Measurements from ENCODE around the gene DPYSL4. TPM values are rescaled to one million over a fixed set of nuclear protein-coding genes. Genes with fewer than 3 reads are reported as not detected.

DPYSL4 gene
- total RNA-seq, 1 donor from 2014 or later: 17.7 TPM

GRCh38 chr10:132151286-132151950 lies 35.3 kb upstream of the DPYSL4 start:
- H3K36me3 Mint-ChIP-seq: no peaks in the 10 kb centered on the region
- no peak overlapping the region for H3K4me3 Mint-ChIP-seq
- no peak overlapping the region for H3K27ac ChIP-seq
- no peak overlapping the region for H3K9ac ChIP-seq
- H3K4me1 ChIP-seq: no peaks in the 10 kb centered on the region
- no peaks in the 10 kb centered on the region for H3K79me2 ChIP-seq (ENCODE audit: low read depth)
- no peaks in the 10 kb centered on the region for H3F3A ChIP-seq (ENCODE audit: low read depth)
- no peak overlapping the region for H3K27ac Mint-ChIP-seq
- peaks cover 2% of the 10 kb centered on the region for H3K27me3 Mint-ChIP-seq (ENCODE audit: insufficient read depth, low read depth)
- TF ChIP-seq EZH2phosphoT487 (IDR thresholded peaks at IDR 0.05) (no peak), EZH2 (IDR thresholded peaks at IDR 0.05) (no peak), CTCF (IDR thresholded peaks at IDR 0.05) (no peak)
- H3K4me3 ChIP-seq: no peak overlapping the region
- H3K4me2 ChIP-seq: no peak overlapping the region
- no peaks in the 10 kb centered on the region for H3K9me3 Mint-ChIP-seq
- H3K36me3 ChIP-seq: no peaks in the 10 kb centered on the region
- no peaks in the 10 kb centered on the region for H4K20me1 ChIP-seq (ENCODE audit: low read depth)
- H3K9me3 ChIP-seq (ENCODE audit: low read depth): no peaks in the 10 kb centered on the region
- DNase-seq (ENCODE audit: low spot score): no peak
- peaks cover 5% of the 10 kb centered on the region for H3K4me1 Mint-ChIP-seq
- no peak overlapping the region for H2AFZ ChIP-seq (replicated peaks)
- H3K27me3 ChIP-seq: no peaks in the 10 kb centered on the region

- H3K36me3 Mint-ChIP-seq: no peaks in the 10 kb centered on the region
- Histone ChIP-seq H3K9me3 (ENCODE audit: low read depth) (no peaks in the 10 kb centered on the region), H3K27me3 (no peaks in the 10 kb centered on the region), H3K4me1 (no peaks in the 10 kb centered on the region), H3K4me3 (no peak overlapping the region), H3K27ac (no peak overlapping the region), H3K9ac (no peak overlapping the region), H3F3A (ENCODE audit: low read depth) (no peaks in the 10 kb centered on the region), H4K20me1 (ENCODE audit: low read depth) (no peaks in the 10 kb centered on the region), H3K79me2 (ENCODE audit: low read depth) (no peaks in the 10 kb centered on the region), H2AFZ (replicated peaks) (no peak overlapping the region), H3K36me3 (no peaks in the 10 kb centered on the region), H3K4me2 (no peak overlapping the region)
- no peak for DNase-seq (ENCODE audit: low spot score)
- H3K27me3 Mint-ChIP-seq (ENCODE audit: insufficient read depth, low read depth): peaks cover 2% of the 10 kb centered on the region
- H3K27ac Mint-ChIP-seq: no peak overlapping the region
- no peak for TF ChIP-seq EZH2 (IDR thresholded peaks at IDR 0.05)
- TF ChIP-seq EZH2phosphoT487 (IDR thresholded peaks at IDR 0.05): no peak
- no peak for TF ChIP-seq CTCF (IDR thresholded peaks at IDR 0.05)
- no peaks in the 10 kb centered on the region for H3K9me3 Mint-ChIP-seq
- H3K4me1 Mint-ChIP-seq: peaks cover 5% of the 10 kb centered on the region
- H3K4me3 Mint-ChIP-seq: no peak overlapping the region
Observed at GRCh38 chr10:132151951-132152505, 34.7 kb upstream of the DPYSL4 start.

- Mint-ChIP-seq H3K27ac (no peak overlapping the region), H3K4me3 (no peak overlapping the region), H3K9me3 (no peaks in the 10 kb centered on the region), H3K4me1 (peaks cover 1% of the 10 kb centered on the region), H3K27me3 (ENCODE audit: insufficient read depth, low read depth) (peaks cover 2% of the 10 kb centered on the region), H3K36me3 (no peaks in the 10 kb centered on the region)
- H3K27me3 ChIP-seq: no peaks in the 10 kb centered on the region
- no peak overlapping the region for H3K27ac ChIP-seq
- H3K4me1 ChIP-seq: no peaks in the 10 kb centered on the region
- H2AFZ ChIP-seq (replicated peaks): no peak overlapping the region
- H3K79me2 ChIP-seq (ENCODE audit: low read depth): no peaks in the 10 kb centered on the region
- no peaks in the 10 kb centered on the region for H3F3A ChIP-seq (ENCODE audit: low read depth)
- no peak overlapping the region for H3K9ac ChIP-seq
- no peaks in the 10 kb centered on the region for H3K36me3 ChIP-seq
- no peak overlapping the region for H3K4me3 ChIP-seq
- TF ChIP-seq EZH2phosphoT487 (IDR thresholded peaks at IDR 0.05) (no peak), EZH2 (IDR thresholded peaks at IDR 0.05) (no peak)
- no peaks in the 10 kb centered on the region for H3K9me3 ChIP-seq (ENCODE audit: low read depth)
- DNase-seq (ENCODE audit: low spot score): no peak
- H4K20me1 ChIP-seq (ENCODE audit: low read depth): no peaks in the 10 kb centered on the region
- no peak overlapping the region for H3K4me2 ChIP-seq
Observed at GRCh38 chr10:132152896-132153580, 33.7 kb upstream of the DPYSL4 start.
